Ovary (tissue), 9 donors: Measurements from ENCODE around the gene IP6K3. TPM values are rescaled to one million over a fixed set of nuclear protein-coding genes. Genes with fewer than 3 reads are reported as not detected.

Experiments
- DNase-seq, 5 donors: peaks; one replicate each; pipeline ENCODE4 v3.0.0-alpha.2; 2019 to 2020
- H3K27ac ChIP-seq, 2 donors: fragments of 200-600 bp; one replicate each; pipeline versions ENCODE4 v1.5.1 to v1.8.0; 2019 to 2022
- H3K27me3 ChIP-seq: fragments of 200-600 bp; one replicate; pipeline ENCODE4 v1.8.0; 2022
- H3K36me3 ChIP-seq: fragments of 200-600 bp; sonication (generic); one replicate; pipeline ENCODE4 v1.5.1; 2019
- H3K4me1 ChIP-seq: one replicate; pipeline ENCODE4 v1.8.1; 2013; ENCODE audit warnings: mild to moderate bottlenecking, moderate library complexity; ENCODE audit not compliant: insufficient read depth
- H3K4me3 ChIP-seq: fragments of 200-600 bp; sonication (generic); one replicate; pipeline ENCODE4 v1.5.1; 2017
- H3K9me3 ChIP-seq, 2 donors: fragments of 200-600 bp in 1 of 2; sonication (generic) in 1 of 2; one replicate each; pipeline versions ENCODE4 v1.5.1 to v1.8.1; 2013 to 2019; ENCODE audit warnings: mild to moderate bottlenecking in 1 of 2, moderate library complexity in 1 of 2
- EP300 ChIP-seq: sonication (generic); formaldehyde crosslinking; IDR thresholded peaks from one replicate; pipeline ENCODE4 v1.6.1; 2017; ENCODE audit warnings: antibody characterized with exemption
- POLR2A ChIP-seq: fragments of 450-650 bp; IDR thresholded peaks from one replicate; pipeline ENCODE4 v1.6.1; 2017; ENCODE audit warnings: antibody characterized with exemption, mild to moderate bottlenecking, moderate library complexity
- WGBS, 3 donors: extraction: QIAGEN DNeasy Blood & Tissue Kit in 1 of 3; methylation state at CpG; one replicate each; pipeline versions ENCODE4 v1.1.5 to v1.1.7; 2013 to 2017; 5-methylcytosine and 5-hydroxymethylcytosine counted together
- intact Hi-C, 4 donors: fragments of 100-400 bp; cut with DNase I; formaldehyde crosslinking; loops; one replicate each; pipeline versions ENCODE4 v1.11.0 to v1.15.1; 2022 to 2023
- polyA plus RNA-seq, 2 donors: library from polyadenylated mRNA; stranded (reverse); fragments of 200-250 nt in 1 of 2; fragments of 350-450 nt in 1 of 2; fragmentation: Illumina TruSeq in 1 of 2; extraction: RNeasy Lipid Tissue Mini Kit (QIAGEN cat#74804) in 1 of 2; gene quantifications; one replicate each; pipeline ENCODE4 v1.2.3, GENCODE V29; 2013 to 2014
- total RNA-seq, 7 donors: library from RNA; depleted of rRNA in 2 of 7; stranded (reverse); fragments of >200 nt in 2 of 7; fragmentation: NEBNext Ultra II Directional in 3 of 7; extraction: Animal tissue kit (Norgen Biotek cat#: 25700) in 3 of 7; gene quantifications; one replicate each; pipeline versions ENCODE4 v1.1.0 to v1.2.4, GENCODE V29; 2016 to 2023
- TF ChIP-seq, protein P1 (sequence below), 3 donors: fragments of 450-650 bp in 2 of 3; fragments of 200-600 bp in 1 of 3; IDR thresholded peaks; one replicate each; pipeline versions ENCODE4 v1.5.1 to v1.8.0; 2016 to 2022; ENCODE audit warnings: antibody characterized with exemption in 3 of 3, mild to moderate bottlenecking in 1 of 3
- donor health status: DM: no; HTN: no; CAD: no; lungs with moderate emphysema.
- donor health status: DM: no; HTN: no; CAD: no.
- donor health status: Bipolar disorder and iron deficiency.
- donor health status: DM: yes; HTN: yes; CAD: no.
- donor health status: DM: no; HTN: no; CAD: no.
- donor health status: DM: yes; HTN: yes; CAD: no.

The IP6K3 gene
- total and polyA plus RNA-seq, 9 donors: 0.11 to 1.1 (median 0.30) TPM; not detected in 2

DNA sequence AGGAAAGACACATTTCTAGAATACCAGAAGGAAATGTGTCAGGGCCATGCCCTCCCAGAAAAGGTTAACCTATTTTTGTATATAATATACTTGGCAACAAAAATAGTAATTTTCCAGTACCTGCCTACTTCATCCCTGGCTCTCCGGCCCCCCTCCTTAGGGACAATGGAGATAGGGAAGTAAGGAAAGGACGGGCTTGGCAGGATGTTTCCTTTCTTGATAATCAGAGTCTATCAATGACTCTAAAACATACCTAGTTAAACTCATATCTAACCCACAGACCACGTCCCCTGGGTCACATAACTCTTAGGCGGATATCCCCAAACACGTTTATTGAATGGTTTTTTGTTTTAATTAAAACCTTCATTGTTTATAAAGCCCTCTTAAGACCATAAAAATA is 47.0 kb downstream of the IP6K3 start:
- Histone ChIP-seq H3K27ac (peak overlapping the region in 1 of 2 donors; percentile 64), H3K36me3 (no peaks in the 10 kb centered on the region), H3K4me3 (no peak overlapping the region), H3K9me3 (no peaks in the 10 kb centered on the region), H3K4me1 (peaks cover 11% of the 10 kb centered on the region), H3K27me3 (no peaks in the 10 kb centered on the region)
- 52 to 68% (median 59%) methylated on average over 5 of the region's 5 CpGs for WGBS, 3 donors
- no peak for DNase-seq
- no peak for TF ChIP-seq POLR2A
- TF ChIP-seq EP300: no peak
- TF ChIP-seq, protein P1, sequence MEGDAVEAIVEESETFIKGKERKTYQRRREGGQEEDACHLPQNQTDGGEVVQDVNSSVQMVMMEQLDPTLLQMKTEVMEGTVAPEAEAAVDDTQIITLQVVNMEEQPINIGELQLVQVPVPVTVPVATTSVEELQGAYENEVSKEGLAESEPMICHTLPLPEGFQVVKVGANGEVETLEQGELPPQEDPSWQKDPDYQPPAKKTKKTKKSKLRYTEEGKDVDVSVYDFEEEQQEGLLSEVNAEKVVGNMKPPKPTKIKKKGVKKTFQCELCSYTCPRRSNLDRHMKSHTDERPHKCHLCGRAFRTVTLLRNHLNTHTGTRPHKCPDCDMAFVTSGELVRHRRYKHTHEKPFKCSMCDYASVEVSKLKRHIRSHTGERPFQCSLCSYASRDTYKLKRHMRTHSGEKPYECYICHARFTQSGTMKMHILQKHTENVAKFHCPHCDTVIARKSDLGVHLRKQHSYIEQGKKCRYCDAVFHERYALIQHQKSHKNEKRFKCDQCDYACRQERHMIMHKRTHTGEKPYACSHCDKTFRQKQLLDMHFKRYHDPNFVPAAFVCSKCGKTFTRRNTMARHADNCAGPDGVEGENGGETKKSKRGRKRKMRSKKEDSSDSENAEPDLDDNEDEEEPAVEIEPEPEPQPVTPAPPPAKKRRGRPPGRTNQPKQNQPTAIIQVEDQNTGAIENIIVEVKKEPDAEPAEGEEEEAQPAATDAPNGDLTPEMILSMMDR (IDR thresholded peaks at IDR 0.05): no peak
- intact Hi-C loops: loop anchor here (5.0 to 10.0 kb wide), 2 partner anchors 112 to 115 kb away; partner anchors contain the start of gene BAK1 (in 2 of the 4)

DNA sequence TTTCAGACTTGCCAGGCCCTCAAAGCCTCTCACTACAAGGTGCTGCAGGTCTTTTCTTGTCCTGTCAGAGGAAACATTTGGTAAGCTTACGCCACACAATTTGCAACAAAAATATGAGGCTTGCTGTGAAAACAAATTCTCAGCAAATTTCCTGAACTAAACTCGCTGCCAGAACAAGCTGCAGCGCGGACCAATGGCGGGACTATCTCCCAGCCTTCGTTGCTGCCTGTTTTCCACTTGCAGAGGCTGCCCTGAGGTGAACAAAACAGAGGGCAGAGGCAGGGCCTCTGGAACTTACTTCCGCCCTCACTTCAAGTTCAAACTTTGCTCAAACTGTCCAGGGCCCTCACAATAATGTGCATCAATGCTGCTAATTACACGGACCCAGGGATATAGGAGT is 47.6 kb downstream of the IP6K3 start:
- no peak for TF ChIP-seq POLR2A
- TF ChIP-seq, protein P1 (IDR thresholded peaks at IDR 0.05): no peak
- TF ChIP-seq EP300: no peak
- Histone ChIP-seq H3K4me3 (no peak overlapping the region), H3K4me1 (peaks cover 11% of the 10 kb centered on the region), H3K27ac (peak overlapping the region in 1 of 2 donors; percentile 64), H3K27me3 (no peaks in the 10 kb centered on the region), H3K9me3 (no peaks in the 10 kb centered on the region), H3K36me3 (no peaks in the 10 kb centered on the region)
- peak in 3 of 5 donors; percentile 44 to 63 (median 49) for DNase-seq
- WGBS, 3 donors: 14 to 48% (median 29%) methylated on average over 8 of the region's 8 CpGs
- intact Hi-C loops: loop anchor here in 3 of 4 donors (5.0 to 10.0 kb wide), 2 partner anchors 112 to 114 kb away; partner anchors contain the start of gene BAK1 (in 2 of the 3)

DNA sequence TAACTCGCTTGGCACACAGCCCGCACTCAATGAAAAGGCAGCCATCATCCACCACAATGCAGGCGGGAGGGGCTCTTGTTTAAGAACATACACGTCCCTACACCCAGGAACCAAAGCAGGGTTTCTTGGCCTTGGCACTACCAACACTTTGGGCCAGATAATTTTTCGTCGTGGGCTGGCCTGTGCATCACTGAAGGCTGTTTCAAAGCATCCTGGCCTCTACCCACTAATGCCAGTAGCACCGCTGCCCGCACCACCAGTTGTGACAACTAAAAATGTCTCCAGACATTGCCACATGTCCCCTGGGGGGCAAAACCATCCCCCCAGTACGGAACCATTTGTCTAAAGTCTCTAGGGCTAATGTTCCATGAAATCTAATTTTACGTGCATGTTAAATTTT is 48.2 kb downstream of the IP6K3 start:
- Histone ChIP-seq H3K4me3 (no peak overlapping the region), H3K27ac (peak overlapping the region in 1 of 2 donors; percentile 64), H3K36me3 (no peaks in the 10 kb centered on the region), H3K4me1 (peaks cover 15% of the 10 kb centered on the region), H3K27me3 (no peaks in the 10 kb centered on the region), H3K9me3 (no peaks in the 10 kb centered on the region)
- intact Hi-C loops: loop anchor here in 3 of 4 donors (5.0 to 10.0 kb wide), 2 partner anchors 111 to 114 kb away; partner anchors contain the start of gene BAK1 (in 2 of the 3)
- no peak for DNase-seq
- TF ChIP-seq, protein P1 (IDR thresholded peaks at IDR 0.05): no peak
- TF ChIP-seq EP300 (no peak), POLR2A (no peak)
- 73 to 83% (median 74%) methylated on average over 10 of the region's 10 CpGs for WGBS, 3 donors

DNA sequence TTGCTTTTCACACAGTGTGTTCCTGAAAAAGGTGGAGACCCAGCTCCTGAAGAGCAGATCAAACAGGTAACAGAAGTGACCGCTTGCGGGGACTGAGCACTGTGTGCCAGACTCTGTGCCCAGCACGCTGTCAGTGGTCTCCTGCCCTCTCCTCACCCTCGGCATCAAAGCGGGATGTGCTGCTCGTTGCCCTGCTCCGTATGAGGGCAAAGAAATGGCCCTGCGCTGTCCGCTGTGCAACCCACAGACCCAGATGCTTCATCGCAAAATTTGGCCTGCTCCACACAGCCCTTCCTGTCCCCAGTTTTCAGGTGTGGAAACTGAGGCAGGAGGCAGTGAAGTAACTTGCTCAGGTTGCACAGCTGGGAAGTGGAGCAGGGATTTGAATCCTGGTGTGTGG is 48.9 kb downstream of the IP6K3 start:
- no peak overlapping the region for H3K4me3 ChIP-seq
- no peaks in the 10 kb centered on the region for H3K36me3 ChIP-seq

More for the DNA sequence above, 48.9 kb downstream of the IP6K3 start:
- peaks cover 16% of the 10 kb centered on the region for H3K4me1 ChIP-seq
- no peak for TF ChIP-seq POLR2A
- no peak for TF ChIP-seq EP300
- TF ChIP-seq, protein P1 (IDR thresholded peaks at IDR 0.05): no peak
- no peaks in the 10 kb centered on the region for H3K27me3 ChIP-seq
- intact Hi-C loops: loop anchor here in 3 of 4 donors (5.0 to 10.0 kb wide), 2 partner anchors 111 to 113 kb away; partner anchors contain the start of gene BAK1 (in 2 of the 3)
- H3K9me3 ChIP-seq: no peaks in the 10 kb centered on the region
- WGBS, 3 donors: 93 to 96% (median 93%) methylated on average over 10 of the region's 10 CpGs
- H3K27ac ChIP-seq: peak overlapping the region in 1 of 2 donors; percentile 67
- DNase-seq: no peak
